GM20431 (cell line): Measurements from ENCODE around the gene RGL4.
"Not testable (repeated sequence)": the region's sequence is repeated elsewhere in the genome, so short reads cannot be mapped to it uniquely, and the experiment has no call there.

Experiments
- in situ Hi-C: fragments of 300-500 bp; cut with MseI, MboI; formaldehyde crosslinking; loops from one replicate; pipeline ENCODE4 v1.15.0; 2020; ENCODE audit warnings: low sequenced_read_pairs; ENCODE audit not compliant: unreplicated experiment

The RGL4 gene

DNA sequence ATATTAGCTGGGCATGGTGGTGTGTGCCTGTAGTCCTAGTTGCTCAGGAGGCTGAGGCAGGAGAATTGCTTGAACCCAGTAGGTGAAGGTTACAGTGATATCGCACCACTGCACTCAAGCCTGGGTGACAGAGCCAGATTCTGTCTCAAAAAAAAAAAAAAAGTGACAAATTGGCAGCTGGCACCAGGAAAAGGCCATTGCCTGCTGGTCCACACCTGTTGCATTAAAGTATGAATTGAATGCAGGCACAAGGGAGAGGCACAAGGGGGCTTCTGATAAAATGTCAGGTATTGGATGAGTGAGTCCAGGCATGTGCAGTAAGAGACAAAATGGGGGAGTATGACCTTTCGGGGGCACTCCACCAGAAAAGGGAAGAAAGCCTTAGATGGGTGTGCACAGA is 31.9 kb downstream of the RGL4 start:
- in situ Hi-C loops = no loop called here

DNA sequence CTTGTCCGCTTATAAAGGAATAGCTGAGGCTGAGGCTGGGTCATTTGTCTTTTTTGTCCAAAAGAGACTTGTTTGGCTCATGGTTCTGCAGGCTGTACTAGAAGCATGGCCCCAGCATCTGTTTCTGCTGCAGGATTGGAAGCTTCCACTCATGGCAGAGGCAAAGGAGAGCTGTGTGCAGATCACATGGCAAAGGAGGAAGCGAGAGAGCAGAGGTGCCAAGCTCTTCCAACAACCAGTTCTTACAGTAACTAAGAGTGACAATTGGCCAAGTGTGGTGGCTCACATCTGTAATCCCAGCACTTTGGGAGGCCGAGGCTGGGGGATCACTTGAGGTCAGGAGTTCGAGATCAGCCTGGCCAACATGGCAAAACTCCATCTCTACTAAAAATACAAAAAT is 37.3 kb downstream of the RGL4 start:
- in situ Hi-C loops = not testable (repeated sequence)

DNA sequence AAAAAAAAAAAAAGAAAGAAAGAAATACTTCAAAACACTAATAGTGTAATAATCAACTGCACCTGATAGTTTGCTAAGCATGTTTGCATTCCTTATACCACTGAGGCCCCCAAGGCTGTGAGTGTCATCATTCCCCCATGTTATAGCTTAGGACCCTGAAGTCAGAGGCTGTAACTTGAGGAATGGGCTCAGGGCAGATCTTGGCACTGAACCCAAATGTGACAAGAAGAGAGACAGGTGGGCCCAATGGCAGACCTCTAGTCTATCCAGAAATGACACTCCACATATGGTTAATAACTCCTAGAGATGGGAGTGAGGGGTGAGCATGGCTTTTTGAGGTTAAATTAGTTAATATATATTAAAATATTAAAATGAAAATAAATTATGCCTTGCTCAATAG is 46.9 kb downstream of the RGL4 start:
- in situ Hi-C loops = no loop called here

DNA sequence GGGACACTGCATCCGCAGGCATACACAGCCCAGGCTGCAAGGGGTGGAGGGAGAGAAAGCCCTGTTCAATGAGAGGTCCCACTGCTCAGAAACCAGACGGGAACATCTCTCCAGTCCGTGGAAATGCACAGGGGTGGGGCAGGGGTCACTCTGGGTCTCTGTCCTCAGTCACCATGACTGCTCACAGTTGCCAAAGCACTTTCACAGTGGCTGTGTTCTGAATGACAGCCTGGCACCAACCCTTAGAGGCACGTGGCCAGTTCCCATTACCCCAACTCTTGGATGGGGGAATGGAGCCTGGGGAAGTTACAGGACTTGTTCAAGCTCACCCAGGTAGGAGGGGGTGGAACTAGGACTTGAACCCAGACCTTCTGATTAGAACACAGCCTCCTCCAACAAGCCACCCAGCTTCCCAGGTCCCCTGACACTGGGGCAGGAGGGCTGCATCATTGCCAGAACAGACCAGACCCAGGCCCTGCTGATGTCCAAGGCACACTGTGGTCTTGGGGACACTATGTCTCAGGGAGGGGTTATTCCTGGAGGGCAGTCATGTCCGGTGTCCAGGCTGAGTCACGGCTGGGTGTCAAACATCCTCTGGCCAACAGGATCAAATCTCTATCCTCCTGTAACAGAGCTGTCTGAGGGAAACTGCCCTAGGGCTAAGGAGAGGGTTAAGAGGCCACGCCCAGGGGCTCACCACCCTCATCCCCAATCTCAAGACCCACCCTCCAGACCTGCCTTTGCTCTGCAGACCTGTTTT is 51.9 kb downstream of the RGL4 start:
- in situ Hi-C loops = no loop called here

DNA sequence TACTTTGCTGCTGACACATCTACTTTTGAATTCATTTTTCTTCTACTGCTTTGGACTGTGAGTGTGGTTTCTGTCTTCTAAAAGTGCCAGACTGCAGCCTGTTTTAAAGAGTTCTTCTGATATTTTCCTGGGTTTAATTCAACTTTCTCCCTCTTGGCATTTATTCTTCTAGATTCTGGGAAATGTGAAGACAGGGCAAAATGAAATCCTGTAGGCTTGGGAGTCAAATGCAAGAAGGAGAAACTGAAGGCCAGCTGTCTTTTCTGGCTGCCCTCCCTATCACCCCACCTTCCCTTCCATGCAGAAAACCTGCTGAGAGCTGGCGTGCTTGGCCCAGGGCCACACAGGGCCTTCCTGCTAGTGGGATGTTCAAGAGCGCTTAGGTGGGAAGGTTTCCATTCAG is 52.5 kb downstream of the RGL4 start:
- in situ Hi-C loops = no loop called here

DNA sequence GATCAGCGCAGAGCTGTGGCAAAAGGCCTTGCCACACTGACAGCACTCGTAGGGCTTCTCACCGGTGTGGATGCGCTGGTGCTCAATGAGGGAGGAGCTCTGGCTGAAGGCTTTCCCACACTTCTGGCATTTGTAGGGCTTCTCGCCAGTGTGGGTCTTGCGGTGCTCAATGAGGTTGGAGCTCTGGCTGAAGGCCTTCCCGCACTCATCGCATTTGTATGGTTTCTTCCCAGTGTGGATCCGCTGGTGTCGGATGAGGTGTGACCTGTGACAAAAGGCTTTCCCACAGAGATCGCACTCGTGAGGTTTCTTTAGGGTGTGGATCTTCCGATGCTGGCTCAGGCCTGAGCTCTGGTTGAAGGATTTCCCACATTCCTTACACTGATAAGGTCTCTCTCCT is 53.2 kb downstream of the RGL4 start:
- in situ Hi-C loops = no loop called here

DNA sequence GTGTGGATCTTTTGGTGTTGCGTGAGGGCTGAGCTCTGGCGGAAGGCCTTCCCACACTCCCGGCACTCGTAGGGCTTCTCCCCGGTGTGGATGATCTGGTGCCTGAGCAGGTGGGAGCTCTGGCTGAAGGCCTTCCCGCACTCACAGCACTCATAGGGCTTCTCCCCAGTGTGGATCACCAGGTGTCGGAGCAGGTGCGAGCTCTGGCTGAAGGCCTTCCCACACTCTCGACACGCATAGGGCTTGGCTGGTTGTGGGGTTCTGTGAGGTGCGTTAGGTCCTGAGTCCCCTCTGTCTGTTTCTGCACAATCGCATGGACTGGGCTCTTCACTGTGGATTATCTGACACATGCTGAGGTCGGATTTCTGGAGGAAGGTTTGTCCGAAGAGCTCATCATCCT is 53.7 kb downstream of the RGL4 start:
- in situ Hi-C loops = no loop called here

DNA sequence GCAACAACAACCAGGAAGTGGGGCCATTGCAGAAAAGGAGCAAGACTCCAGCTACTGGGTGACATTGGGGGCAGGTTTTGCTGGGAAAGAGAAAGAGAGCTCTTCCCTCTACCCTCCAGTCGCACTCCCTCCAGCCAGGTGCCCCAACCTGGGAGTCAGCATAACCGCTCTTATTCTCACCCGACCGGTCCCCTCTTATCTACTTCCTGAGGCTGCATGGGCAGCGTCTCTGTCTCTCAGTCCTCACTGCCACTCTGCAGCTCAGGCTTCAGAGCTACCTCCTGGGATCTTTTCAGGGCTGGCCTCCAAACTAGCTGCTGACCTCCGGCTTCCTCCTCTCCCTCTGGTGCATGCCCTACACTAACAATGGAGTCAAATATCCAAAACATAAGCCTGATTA is 55.0 kb downstream of the RGL4 start:
- in situ Hi-C loops = no loop called here
